K562 (cell line): Measurements from ENCODE around the gene CERS6. TPM values are rescaled to one million over a fixed set of nuclear protein-coding genes. Genes with fewer than 3 reads are reported as not detected.

Experiments used
- KLF1 ChIP-seq: fragments of 450-650 bp; IDR thresholded peaks from 2 replicates; pipeline ENCODE4 v1.6.1; 2016; ENCODE audit warnings: missing genetic modification characterization, missing compliant biosample characterization
- MEIS2 ChIP-seq: fragments of 450-650 bp; IDR thresholded peaks from 2 replicates; pipeline ENCODE4 v1.6.1; 2014; ENCODE audit warnings: mild to moderate bottlenecking; ENCODE audit not compliant: partially characterized antibody
- NFIX ChIP-seq: fragments of 250-450 bp; sonication (Bioruptor Pico); IDR thresholded peaks from 2 replicates; pipeline ENCODE4 v1.4.0; 2020; ENCODE audit warnings: low read depth, mild to moderate bottlenecking, moderate library complexity
- polyA plus RNA-seq, 8 experiments: library from polyadenylated mRNA; depleted of rRNA in 4 of 8; stranded (reverse) in 5 of 8; unstranded in 3 of 8; fragments of >200 nt; fragmentation: Nextera tagmentation in 2 of 8; fragmentation: Illumina TruSeq in 1 of 8; extraction: Ambion mirVana in 2 of 8; extraction: Trizol in 1 of 8; gene quantifications; 2 replicates each; pipeline versions ENCODE4 v1.2.1 to v1.2.3, GENCODE V29; 2011 to 2014; ENCODE audit warnings: inconsistent platforms in 1 of 8, missing spikeins in 1 of 8
- total RNA-seq, 7 experiments: library from RNA; depleted of rRNA in 6 of 7; stranded (reverse); fragments of >200 nt in 6 of 7; fragmentation: Illumina TruSeq in 2 of 7; extraction: Trizol in 2 of 7; gene quantifications; 2 replicates each; pipeline versions ENCODE4 v1.2.1 to v1.2.3, GENCODE V29; 2011 to 2021; ENCODE audit warnings: low replicate concordance in 1 of 7
- TF ChIP-seq, protein P1 (sequence below): fragments of 450-650 bp; IDR thresholded peaks from 2 replicates; pipeline ENCODE4 v1.6.1; 2016; ENCODE audit warnings: mild to moderate bottlenecking, moderate library complexity

Gene CERS6
- total and polyA plus RNA-seq, 9 of the 15 experiments (the other 6 are each of a cell fraction or from before 2014, with no cell fraction given): 1.6 to 13.6 (median 11.4) TPM

DNA sequence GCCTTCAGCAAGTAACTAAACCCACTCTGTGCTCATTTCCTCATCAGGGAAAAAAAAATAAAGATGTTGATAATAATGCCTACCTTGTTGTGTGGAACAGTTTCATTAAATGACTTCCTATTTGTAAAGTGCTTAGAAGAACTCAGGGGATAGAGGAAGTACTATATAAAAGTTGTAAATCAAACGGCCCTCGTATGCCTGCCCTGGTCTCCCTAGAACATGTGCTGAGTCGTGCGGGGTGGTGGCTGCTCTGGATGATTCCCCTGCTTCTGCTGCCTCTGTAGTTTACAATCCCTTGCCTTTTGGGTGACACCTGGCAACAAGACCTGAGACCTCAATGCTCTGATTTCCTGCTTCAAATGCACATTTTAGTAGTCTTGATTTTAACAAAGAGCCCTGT lies 170.0 kb downstream of the CERS6 start (continued):
- TF ChIP-seq, protein P1, sequence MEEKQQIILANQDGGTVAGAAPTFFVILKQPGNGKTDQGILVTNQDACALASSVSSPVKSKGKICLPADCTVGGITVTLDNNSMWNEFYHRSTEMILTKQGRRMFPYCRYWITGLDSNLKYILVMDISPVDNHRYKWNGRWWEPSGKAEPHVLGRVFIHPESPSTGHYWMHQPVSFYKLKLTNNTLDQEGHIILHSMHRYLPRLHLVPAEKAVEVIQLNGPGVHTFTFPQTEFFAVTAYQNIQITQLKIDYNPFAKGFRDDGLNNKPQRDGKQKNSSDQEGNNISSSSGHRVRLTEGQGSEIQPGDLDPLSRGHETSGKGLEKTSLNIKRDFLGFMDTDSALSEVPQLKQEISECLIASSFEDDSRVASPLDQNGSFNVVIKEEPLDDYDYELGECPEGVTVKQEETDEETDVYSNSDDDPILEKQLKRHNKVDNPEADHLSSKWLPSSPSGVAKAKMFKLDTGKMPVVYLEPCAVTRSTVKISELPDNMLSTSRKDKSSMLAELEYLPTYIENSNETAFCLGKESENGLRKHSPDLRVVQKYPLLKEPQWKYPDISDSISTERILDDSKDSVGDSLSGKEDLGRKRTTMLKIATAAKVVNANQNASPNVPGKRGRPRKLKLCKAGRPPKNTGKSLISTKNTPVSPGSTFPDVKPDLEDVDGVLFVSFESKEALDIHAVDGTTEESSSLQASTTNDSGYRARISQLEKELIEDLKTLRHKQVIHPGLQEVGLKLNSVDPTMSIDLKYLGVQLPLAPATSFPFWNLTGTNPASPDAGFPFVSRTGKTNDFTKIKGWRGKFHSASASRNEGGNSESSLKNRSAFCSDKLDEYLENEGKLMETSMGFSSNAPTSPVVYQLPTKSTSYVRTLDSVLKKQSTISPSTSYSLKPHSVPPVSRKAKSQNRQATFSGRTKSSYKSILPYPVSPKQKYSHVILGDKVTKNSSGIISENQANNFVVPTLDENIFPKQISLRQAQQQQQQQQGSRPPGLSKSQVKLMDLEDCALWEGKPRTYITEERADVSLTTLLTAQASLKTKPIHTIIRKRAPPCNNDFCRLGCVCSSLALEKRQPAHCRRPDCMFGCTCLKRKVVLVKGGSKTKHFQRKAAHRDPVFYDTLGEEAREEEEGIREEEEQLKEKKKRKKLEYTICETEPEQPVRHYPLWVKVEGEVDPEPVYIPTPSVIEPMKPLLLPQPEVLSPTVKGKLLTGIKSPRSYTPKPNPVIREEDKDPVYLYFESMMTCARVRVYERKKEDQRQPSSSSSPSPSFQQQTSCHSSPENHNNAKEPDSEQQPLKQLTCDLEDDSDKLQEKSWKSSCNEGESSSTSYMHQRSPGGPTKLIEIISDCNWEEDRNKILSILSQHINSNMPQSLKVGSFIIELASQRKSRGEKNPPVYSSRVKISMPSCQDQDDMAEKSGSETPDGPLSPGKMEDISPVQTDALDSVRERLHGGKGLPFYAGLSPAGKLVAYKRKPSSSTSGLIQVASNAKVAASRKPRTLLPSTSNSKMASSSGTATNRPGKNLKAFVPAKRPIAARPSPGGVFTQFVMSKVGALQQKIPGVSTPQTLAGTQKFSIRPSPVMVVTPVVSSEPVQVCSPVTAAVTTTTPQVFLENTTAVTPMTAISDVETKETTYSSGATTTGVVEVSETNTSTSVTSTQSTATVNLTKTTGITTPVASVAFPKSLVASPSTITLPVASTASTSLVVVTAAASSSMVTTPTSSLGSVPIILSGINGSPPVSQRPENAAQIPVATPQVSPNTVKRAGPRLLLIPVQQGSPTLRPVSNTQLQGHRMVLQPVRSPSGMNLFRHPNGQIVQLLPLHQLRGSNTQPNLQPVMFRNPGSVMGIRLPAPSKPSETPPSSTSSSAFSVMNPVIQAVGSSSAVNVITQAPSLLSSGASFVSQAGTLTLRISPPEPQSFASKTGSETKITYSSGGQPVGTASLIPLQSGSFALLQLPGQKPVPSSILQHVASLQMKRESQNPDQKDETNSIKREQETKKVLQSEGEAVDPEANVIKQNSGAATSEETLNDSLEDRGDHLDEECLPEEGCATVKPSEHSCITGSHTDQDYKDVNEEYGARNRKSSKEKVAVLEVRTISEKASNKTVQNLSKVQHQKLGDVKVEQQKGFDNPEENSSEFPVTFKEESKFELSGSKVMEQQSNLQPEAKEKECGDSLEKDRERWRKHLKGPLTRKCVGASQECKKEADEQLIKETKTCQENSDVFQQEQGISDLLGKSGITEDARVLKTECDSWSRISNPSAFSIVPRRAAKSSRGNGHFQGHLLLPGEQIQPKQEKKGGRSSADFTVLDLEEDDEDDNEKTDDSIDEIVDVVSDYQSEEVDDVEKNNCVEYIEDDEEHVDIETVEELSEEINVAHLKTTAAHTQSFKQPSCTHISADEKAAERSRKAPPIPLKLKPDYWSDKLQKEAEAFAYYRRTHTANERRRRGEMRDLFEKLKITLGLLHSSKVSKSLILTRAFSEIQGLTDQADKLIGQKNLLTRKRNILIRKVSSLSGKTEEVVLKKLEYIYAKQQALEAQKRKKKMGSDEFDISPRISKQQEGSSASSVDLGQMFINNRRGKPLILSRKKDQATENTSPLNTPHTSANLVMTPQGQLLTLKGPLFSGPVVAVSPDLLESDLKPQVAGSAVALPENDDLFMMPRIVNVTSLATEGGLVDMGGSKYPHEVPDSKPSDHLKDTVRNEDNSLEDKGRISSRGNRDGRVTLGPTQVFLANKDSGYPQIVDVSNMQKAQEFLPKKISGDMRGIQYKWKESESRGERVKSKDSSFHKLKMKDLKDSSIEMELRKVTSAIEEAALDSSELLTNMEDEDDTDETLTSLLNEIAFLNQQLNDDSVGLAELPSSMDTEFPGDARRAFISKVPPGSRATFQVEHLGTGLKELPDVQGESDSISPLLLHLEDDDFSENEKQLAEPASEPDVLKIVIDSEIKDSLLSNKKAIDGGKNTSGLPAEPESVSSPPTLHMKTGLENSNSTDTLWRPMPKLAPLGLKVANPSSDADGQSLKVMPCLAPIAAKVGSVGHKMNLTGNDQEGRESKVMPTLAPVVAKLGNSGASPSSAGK: peak; percentile 33; the same call in 1 of the 2 replicates
- peak; percentile 60 for TF ChIP-seq MEIS2
- TF ChIP-seq KLF1 (tag): no peak
- no peak for TF ChIP-seq NFIX (CRISPR knock-in tag)
